RCC 7860 (cell line): ENCODE results near the gene SLC25A12.
"Not testable (repeated sequence)": the region's sequence is repeated elsewhere in the genome, so short reads cannot be mapped to it uniquely, and the experiment has no call there.

ENCODE experiments used
- DNase-seq: peaks from one replicate; pipeline ENCODE4 v3.0.0-alpha.2; 2015; ENCODE audit warnings: low spot score
- FAIRE-seq: peaks from 2 replicates; lab custom pipeline; 2012; peaks lifted over from hg19 to GRCh38; lab: Jason Lieb, UNC

SLC25A12 gene

GRCh38 chr2:171893824-171894611, at the start of gene SLC25A12:
Gene SLC25A12, minus strand, starts transcription at chr2:171894244. Its CDS starts 30 bp downstream, at chr2:171894214.
- DNase-seq (peak; percentile 55), FAIRE-seq (no peak)

GRCh38 chr2:171941316-171941699, 47.3 kb upstream of the SLC25A12 start:
- no peak for FAIRE-seq
- DNase-seq: no peak

- DNase-seq (no peak), FAIRE-seq (no peak)
These were observed 45.7 kb upstream of the SLC25A12 start for GRCh38 chr2:171939743-171940071.

GRCh38 chr2:171939058-171939742, 45.2 kb upstream of the SLC25A12 start:
- DNase-seq (no peak), FAIRE-seq (no peak)

GRCh38 chr2:171930385-171930784, 36.3 kb upstream of the SLC25A12 start:
- FAIRE-seq (no peak), DNase-seq (no peak)

GRCh38 chr2:171924170-171924942, 30.3 kb upstream of the SLC25A12 start:
- DNase-seq: no peak

GRCh38 chr2:171923206-171923605, 29.2 kb upstream of the SLC25A12 start:
- no peak for FAIRE-seq
- peak; percentile 28 for DNase-seq

More at GRCh38 chr2:171924170-171924942, 30.3 kb upstream of the SLC25A12 start:
- FAIRE-seq: no peak

GRCh38 chr2:171922230-171923022, 28.4 kb upstream of the SLC25A12 start, which contains the start of gene HAT1:
Gene HAT1, plus strand, starts transcription at chr2:171922461. Its CDS starts 40 bp downstream, at chr2:171922501.
- peak; percentile 84 for FAIRE-seq
- peak; percentile 94 for DNase-seq

GRCh38 chr2:171921970-171922229, 27.9 kb upstream of the SLC25A12 start:
- FAIRE-seq (no peak), DNase-seq (no peak)

GRCh38 chr2:171919453-171919852, 25.4 kb upstream of the SLC25A12 start:
- DNase-seq (no peak), FAIRE-seq (no peak)

- no peak for DNase-seq
- FAIRE-seq: no peak
These were observed 19.5 kb upstream of the SLC25A12 start for GRCh38 chr2:171913517-171913916.

GRCh38 chr2:171910494-171910893, 16.4 kb upstream of the SLC25A12 start:
- DNase-seq (no peak), FAIRE-seq (no peak)

- DNase-seq (no peak), FAIRE-seq (no peak)
These were observed 15.2 kb upstream of the SLC25A12 start for GRCh38 chr2:171909266-171909665.

- DNase-seq (no peak), FAIRE-seq (no peak)
These were observed 14.2 kb upstream of the SLC25A12 start for GRCh38 chr2:171908235-171908634.

- FAIRE-seq (no peak), DNase-seq (no peak)
These were observed 8.9 kb upstream of the SLC25A12 start for GRCh38 chr2:171902840-171903420.

- FAIRE-seq, DNase-seq: not testable (repeated sequence)
These were observed 5.7 kb upstream of the SLC25A12 start for GRCh38 chr2:171899623-171900282.

GRCh38 chr2:171895786-171896185, 1.7 kb upstream of the SLC25A12 start:
- FAIRE-seq (no peak), DNase-seq (no peak)

GRCh38 chr2:171894612-171894947, 536 bp upstream of the SLC25A12 start:
- DNase-seq (no peak), FAIRE-seq (no peak)

- FAIRE-seq (no peak), DNase-seq (no peak)
These were observed 734 bp downstream of the SLC25A12 start for GRCh38 chr2:171893196-171893823.

- FAIRE-seq: no peak
- no peak for DNase-seq
These were observed 4.2 kb downstream of the SLC25A12 start for GRCh38 chr2:171889808-171890207.
